NCI-H748 (cell line): ENCODE data around the gene IFT74.

ENCODE experiments used
- DNase-seq: peaks from one replicate; lab custom pipeline; 2025; ENCODE audit not compliant: unreplicated experiment; lab: John Stamatoyannopoulos, UW

IFT74 gene

DNA sequence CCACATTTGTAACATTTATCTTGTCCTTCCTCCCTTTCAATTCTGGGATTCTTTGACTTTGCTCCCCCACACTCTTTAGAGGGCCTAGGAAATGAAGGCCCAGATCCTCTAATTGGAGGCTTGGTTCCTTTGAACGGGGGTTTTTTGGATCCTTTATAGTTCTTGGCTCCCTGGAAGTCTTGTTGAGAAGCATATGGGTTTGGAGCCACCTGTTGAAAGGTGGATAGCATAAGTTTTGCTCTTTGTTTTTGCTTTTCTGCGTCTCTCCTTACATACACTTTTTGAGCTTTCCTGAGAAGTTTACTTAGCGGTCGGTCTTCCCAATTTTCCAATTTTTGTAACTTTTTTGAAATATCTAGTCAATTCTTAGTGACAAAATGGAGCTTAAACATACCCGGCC, 17.8 kb downstream of the IFT74 start:
- DNase-seq: no peak

DNA sequence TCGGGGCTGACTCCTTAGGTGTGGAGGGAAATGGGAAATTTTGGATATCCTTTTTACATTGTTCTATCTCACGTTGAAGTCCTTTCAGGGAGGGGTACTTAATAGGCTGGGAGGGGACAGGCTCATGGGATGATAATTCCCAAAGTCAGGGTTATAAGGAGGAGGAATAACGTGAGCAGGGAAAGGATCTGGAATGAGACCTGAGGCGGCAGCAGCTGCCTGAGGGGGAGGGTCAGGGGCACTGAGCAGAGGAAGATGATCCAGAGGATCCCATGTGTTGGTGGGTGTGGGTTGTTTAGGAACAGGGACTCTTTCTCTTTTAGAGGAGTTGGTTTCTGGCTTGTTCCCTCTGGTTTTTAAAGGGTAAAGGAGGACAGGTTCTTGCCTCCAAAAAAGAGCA, 18.7 kb downstream of the IFT74 start:
- DNase-seq: no peak

DNA sequence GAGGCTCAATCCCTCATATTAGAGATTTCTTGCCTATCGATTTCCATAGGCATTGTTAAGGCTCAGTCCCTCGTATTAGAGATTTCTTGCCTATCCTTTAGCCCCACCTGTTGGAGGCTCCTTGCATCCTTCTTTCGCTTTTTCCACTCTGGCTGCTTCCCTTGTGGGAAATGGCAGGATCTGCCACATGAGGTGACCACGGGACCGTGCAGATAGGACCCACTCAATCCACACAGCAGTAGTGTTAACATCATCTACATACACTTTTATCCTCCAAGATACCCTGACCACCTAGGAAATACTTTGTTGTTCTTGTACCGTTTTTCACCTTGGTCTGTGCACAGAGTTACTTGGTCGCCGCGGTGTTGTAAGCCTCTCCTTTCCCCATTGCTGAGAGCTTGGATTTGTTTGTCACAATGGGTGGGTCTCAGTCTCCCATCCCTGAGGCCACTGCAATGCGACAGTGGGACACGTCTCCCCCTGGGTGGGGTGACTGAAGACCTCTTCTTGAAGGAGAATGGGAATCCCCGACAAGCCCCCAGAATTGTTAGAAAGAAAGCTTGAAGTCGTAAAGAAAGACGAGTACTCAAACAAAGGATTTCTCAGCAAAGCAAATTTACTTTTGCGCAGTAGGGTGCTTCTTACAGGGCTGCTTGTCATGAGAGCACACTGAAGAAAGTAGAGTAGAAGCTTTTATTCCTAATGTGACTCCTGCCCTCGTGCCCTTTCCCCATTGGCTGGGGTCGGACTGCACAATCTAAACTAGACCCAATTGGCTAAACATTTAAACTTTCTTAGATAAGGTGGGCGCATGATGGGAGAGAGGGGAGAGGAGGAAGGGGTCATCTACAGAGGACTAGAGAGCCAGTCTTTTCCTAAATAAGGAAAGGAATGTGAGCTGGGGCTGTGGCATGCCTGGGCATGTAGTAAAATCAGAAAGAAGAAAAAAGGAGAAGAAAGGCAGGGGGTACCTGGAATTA, 19.8 kb downstream of the IFT74 start:
- peak; percentile 19 for DNase-seq

DNA sequence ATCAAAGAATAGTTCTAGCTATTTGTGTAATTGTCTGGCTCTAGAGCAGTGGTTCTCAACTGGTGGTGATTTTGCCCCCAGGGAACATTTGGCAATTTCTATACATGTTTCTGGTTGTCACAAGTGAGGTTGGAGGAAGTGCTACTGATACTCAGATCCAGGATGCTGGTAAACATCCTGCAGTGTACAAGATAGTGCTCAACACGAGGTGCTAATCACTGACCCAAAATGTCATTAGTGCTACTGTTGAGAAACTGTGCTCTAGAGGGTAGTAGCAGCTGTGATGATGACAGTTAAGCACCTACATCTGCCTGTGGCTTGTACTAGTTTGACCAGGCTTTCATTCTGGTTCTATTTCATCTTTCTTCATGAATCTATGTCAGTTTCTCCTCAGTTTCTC, 27.1 kb downstream of the IFT74 start:
- no peak for DNase-seq

DNA sequence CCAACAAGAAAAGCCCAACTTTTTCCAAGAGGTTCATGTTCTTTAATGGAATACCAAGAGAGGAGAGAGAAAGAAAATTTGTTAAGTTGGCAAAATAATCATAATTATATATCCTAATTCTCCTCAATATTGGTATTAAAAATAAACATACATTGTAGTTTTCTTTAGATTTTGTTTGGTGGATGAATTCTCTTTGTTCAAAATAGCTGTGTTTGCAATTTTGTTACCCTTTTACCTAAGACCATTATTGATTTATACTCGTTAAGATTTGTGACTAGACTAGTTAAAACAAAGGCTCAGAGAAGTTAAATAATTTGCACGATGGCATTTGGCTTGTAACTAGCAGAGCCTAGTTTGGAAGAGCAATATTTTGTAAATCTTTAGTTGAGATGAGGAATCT, 39.6 kb downstream of the IFT74 start:
- no peak for DNase-seq

DNA sequence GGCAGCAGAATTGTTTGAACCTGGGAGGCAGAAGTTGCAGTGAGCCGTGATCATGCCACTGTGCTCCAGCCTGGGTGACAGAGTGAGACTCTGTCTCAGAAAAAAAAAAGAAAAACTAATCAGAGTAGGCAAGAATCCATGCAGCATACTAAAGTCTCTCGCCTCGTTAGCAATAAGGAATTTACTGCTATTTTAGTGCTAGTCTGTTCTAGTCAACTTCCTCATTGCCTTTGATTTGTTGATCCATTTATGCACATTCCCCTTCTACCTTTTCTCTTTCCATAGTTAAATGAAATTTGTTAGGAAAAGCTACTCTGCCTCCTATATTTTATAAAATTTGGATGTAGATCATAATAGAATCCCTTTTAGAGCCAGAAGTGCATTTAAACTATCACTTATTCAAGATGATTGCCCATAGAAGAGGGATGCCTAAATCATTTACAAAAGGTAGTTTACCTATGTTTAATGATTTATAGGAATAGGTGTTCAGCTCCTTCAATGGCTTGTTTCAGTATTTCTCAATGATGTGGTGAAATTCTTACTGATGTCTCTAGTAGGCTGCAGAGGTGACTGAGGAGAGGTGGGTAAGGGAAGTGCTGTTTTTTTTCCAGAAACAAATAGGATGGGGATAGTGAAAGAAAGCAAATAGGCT, 47.3 kb downstream of the IFT74 start:
- no peak for DNase-seq

DNA sequence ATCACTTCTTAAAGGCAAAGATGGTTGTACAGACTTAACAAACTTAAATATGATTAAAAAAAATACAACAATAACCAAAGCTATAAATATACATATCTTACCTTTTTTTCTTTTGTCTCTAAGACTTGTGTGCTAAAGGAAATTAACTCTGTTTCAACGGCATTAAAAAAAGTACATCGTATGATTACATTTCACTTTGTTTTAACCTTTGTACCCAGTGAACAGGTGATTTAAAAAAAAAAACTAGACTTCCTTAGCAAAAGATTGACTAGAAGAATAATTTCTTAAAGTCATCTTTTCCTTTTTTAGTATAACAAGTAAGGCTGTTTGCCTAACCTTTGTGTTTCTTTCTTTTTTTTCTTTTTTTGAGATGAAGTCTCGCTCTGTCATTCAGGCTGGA, 49.3 kb downstream of the IFT74 start, which contains the start of gene LRRC19:
Gene LRRC19 (minus strand): TSS at position 182 of the 400 bp plus-strand sequence. CDS start 5,978 bp downstream, outside the sequence.
- DNase-seq: no peak

DNA sequence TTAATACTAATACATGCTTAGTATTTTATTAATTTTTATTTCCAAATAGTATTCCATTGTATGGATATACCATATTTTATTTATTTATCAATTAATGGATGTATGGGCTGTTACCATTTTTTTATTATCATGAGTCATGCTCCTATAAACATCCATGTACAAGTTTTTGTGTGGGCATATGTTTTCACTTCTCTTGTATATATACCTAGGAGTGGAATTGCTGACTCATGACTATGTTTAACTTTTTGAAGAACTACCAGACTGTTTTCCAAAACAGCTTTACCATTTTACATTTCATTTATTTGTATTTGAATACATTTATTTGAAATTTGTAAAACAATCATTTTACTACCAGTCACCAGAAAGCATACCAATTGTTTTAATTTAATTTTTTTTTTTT, 63.4 kb downstream of the IFT74 start:
- no peak for DNase-seq

DNA sequence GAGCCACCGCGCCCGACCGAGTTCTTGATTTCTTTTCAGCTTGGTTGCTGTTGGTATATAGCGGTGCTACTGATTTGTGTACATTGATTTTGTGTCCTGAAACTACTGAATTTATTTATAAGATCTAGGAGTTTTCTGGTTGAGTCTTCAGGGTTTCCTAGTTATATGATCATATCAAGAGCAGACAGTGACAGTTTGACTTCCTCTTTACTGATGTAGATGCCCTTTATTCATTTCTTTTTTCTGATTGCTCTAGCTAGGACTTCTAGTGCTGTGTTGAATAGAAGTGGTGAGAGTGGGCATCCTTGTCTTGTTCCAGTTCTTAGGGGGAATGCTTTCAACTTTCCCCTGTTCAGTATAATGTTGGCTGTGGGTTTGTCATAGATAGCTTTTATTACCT, 66.7 kb downstream of the IFT74 start:
- DNase-seq: no peak

DNA sequence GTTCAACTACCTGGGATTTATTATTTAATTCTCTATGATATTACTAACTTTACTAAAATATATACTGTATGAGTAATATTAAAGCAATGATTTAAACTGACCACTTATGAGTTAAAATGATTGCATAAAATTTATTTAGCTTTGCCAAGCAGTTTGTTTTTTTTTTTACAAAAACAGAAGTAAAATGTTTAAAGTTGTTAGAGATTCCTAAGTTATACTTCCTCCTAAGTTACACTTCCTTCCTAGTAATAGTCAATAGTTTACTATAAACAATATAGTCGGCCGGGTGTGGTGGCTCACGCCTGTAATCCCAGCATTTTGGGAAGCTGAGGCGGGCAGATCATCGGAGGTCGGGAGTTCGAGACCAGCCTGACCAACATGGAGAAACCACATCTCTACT, 73.0 kb downstream of the IFT74 start:
- DNase-seq: no peak

DNA sequence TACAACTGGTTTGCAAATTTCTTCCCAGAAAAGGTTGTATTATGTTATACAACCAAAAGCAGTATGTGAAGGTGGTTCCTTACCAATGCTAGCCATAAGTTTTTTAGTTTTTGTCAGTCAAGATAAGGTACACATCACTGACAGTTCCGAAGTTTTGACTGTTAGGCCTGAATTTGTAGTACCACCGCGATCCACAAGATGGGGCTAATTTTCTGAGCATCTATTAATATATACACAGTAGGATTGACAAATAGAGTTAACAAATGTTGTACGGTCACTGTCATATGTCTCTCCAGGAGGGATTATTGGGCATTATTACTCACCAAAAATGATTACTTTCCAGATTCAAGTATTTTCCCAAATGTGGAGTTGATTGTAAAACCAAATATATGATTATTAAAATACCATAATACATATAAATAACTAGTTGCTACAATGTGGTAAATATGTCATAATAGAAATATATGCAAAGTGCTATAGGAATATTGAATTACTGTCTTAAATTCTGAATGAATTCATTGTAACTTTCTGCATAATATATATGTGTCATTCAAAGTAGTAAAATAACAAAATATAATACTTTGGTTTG, 77.7 kb downstream of the IFT74 start:
- peak; percentile 45 for DNase-seq

DNA sequence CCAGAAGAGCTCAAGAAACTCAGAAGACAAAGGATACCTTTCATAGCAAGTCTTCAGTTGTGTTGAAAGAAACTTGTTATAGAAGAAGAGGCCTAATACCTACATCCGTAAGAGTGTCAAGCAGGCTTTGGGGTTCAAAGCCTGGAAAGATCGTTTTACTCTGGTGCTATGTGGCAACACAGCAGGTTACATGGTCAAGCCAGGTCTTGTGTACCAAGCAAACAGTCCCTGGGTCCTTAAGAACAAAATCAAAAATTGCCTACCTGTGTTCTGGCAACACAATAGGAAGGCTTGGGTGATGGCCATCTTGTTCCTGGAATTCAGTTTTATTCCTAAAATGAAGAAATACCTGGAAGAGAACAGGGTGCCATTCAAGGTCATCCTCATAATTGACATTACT, 81.3 kb downstream of the IFT74 start:
- no peak for DNase-seq

DNA sequence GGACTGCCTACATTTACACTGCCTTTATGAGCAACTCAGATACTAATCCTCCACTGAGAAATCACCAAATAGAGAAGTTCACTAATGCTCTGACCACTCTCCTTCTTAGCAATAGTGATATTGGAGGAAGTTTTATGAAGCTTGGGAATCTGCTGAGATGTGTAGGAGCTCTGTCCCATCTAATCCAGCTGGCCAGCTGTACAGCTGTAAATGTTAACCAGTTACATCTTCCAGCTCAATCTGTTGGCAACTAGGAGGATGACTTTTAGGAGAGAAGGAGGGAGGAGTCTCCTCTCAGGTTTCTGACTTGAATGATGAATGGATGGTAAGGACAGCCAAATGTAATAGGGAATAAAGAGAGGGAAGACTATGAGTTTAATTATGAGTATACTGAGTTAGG, 85.5 kb downstream of the IFT74 start:
- no peak for DNase-seq

DNA sequence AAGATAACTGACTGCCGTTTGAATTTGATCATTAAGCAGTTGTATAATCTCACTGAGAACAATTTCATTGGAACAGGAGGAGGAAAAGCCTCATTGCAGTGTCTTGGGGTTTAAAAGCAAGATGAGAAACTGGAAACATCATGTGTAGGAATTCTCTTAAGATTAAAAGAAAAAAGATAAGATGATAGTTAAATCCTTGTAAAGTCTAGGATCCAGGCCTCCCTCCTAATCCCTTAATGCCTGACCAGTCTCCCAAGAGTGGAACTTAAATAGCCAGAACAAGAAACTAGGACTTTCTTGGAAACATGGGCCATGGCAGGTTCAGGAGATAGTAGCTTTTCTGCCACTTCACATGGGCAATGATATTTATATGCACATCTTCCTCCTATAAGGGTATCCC, 86.3 kb downstream of the IFT74 start:
- DNase-seq: no peak

DNA sequence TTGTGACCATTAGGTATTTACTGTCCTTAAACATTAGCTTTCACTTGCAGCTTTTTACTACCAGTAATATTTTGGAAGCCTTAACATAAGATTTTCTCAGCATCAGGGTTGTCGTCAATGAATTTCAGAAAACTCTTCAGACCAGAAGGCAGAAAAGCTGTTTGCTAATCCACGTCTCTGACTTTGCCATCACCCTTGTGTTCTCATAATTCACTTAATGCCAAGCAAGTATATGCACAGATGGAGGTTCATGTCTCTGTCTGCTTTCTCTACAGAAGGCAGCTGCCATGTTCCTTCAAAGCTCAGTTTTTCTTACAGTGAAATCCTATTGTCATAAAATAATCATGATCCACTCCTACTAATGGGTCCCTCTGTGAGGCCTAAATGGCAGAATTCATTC, 87.0 kb downstream of the IFT74 start:
- no peak for DNase-seq

DNA sequence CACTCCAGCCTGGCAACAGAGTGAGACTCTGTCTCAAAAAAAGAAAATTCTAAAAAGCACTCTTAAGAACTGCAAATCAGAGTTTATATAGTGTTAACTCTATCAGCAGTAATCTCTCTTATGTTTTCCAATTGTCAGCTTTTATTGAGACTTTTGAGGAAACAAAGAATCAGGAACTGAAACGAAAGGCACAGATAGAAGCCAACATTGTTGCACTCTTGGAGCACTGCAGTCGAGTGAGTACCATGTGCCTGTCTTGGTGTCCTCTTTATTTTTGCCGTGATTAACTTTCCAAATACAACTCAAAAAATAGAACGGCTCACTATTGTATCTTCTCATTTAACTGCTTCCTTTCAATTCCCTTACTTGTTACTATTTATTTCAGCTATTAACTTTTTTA, 90.9 kb downstream of the IFT74 start:
- DNase-seq: no peak

DNA sequence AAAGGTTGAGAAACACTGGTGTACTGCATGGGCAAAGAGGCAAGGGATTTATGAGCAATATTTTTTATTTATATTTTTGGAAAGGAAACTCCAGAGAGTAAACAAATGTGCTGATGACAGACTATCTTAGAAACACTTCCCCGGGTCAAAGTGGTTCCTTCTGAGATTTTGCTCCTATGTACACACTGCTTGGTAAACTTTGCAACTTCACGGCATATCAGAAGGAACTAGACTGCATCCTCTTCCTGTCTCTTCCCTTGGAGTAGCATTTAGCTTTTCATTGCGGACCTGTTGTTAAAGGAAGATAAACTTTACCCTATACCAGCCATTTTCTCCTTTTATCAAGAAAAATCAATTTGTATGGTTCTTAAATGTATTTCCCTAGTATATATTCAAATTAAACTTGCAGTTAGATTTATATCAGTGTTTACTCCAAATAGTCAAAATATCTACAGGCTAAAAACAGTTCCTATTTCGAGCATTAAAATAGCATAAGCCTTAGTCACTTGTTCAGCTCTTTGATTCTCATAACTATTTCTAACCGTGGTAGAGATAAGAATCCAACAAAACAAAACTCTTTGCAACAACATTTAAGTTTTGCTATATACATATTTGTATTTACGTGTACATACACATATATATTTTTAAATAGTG, 97.3 kb downstream of the IFT74 start:
- DNase-seq: no peak

DNA sequence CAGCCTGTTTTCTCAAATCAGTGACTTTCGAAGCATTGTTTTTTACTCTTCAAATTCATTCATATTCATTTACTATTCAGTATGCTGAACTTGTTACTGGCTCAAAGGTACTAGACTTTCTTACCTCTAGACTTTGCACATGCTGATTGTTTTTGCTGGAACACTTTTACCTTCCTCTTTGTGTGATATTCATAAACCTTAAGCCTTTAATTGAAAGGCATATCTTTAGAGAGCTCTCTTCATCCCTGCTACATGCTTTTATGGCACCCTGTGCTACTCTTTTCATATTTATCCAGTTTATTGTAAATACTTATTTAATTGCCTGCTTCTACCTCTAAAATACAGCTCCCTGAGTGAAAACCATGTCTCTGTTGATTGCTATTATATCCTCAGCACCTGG, 97.9 kb downstream of the IFT74 start:
- no peak for DNase-seq

DNA sequence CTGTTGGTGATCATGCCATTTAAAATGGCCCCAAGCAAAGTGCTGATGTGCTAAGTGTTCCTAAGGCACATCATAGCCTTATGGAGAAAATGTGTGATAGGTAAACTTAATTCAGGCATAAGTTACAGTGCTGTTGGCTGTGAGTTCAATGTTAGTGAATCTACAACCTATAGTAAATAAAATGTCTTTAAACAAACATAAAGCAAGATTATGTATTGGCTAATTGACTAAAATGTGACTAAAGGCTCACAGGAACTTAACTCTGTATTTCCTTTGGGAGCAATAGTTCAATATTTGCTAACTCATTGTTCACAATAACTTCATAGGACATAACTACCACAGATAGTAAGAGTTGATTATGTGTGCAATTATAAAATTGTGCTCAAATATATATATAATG, 98.6 kb downstream of the IFT74 start:
- no peak for DNase-seq

DNA sequence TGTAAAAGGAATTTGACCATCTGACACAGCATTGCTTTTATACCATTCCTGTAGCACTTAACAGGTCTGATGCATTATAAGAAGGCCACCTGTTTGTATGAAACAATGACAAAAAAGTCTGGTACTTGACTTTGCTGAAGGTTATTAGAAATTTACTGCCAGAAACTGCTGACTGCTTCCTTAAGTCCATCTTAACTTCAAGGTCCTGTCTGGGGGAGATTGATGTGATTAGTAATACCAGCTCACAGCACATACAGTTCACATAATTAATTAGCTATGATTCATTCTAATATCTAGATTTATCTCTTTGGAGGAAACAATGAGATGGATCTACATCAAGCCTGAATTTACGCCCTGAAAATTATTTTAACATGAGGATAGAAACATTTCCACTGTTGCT, 103.2 kb downstream of the IFT74 start:
- no peak for DNase-seq

DNA sequence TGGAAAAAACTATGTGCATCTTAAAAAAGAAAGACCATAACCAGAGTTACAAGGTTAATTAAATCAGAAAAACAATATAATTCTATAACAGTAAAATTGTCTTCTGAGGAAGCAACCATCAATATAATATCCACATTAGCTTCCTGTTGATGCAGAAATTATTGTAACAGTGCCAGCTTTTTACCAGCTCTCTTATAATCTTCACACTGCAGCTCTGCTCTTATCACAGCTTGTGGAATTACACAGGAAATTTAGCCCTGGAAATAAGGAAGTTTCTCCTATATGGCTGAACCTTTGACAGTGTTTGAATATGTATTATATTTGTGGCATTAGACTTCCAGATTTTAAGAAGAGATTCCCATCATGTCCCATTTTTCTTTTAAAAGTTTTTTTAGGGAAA, 103.7 kb downstream of the IFT74 start:
- no peak for DNase-seq
